Hematopoietic multipotent progenitor cell (in vitro differentiated cells): ENCODE measurements around the gene FRMPD1. TPM values are rescaled to one million over a fixed set of nuclear protein-coding genes. Genes with fewer than 3 reads are reported as not detected.

Source experiments
- DNase-seq, 3 donors: peaks; one replicate each; pipeline ENCODE4 v3.0.0-alpha.2; 2011 to 2015; ENCODE audit warnings: low read depth in 2 of 3, low spot score in 2 of 3
- total RNA-seq: library from RNA; depleted of rRNA; stranded (reverse); fragments of >200 nt; gene quantifications from one replicate; pipeline ENCODE4 v1.2.3, GENCODE V29; 2012

FRMPD1 gene
- total RNA-seq, 1 donor = under 0.01 TPM

GRCh38 chr9:37632479-37632878, 18.3 kb upstream of the FRMPD1 start:
- DNase-seq = no peak

- no peak for DNase-seq
Observed at GRCh38 chr9:37635808-37636207, 14.9 kb upstream of the FRMPD1 start.

GRCh38 chr9:37636511-37637448, 14.0 kb upstream of the FRMPD1 start:
- no peak for DNase-seq

- no peak for DNase-seq
Observed at GRCh38 chr9:37639109-37639762, 11.5 kb upstream of the FRMPD1 start.

- DNase-seq = no peak
Observed at GRCh38 chr9:37639841-37640240, 10.9 kb upstream of the FRMPD1 start.

- no peak for DNase-seq
Observed at GRCh38 chr9:37640246-37640645, 10.5 kb upstream of the FRMPD1 start.

GRCh38 chr9:37641331-37641730, 9.4 kb upstream of the FRMPD1 start:
- DNase-seq = no peak

GRCh38 chr9:37643214-37643613, 7.5 kb upstream of the FRMPD1 start:
- no peak for DNase-seq

GRCh38 chr9:37645903-37646506, 4.7 kb upstream of the FRMPD1 start:
- no peak for DNase-seq

GRCh38 chr9:37650299-37650872, 368 bp upstream of the FRMPD1 start:
- no peak for DNase-seq

- DNase-seq = no peak
Observed at GRCh38 chr9:37652261-37652660, 1.5 kb downstream of the FRMPD1 start.

GRCh38 chr9:37653385-37653784, 2.6 kb downstream of the FRMPD1 start:
- DNase-seq = no peak

- no peak for DNase-seq
Observed at GRCh38 chr9:37656936-37657335, 6.2 kb downstream of the FRMPD1 start.

- DNase-seq = no peak
Observed at GRCh38 chr9:37660691-37661090, 9.9 kb downstream of the FRMPD1 start.

GRCh38 chr9:37663926-37664325, 13.2 kb downstream of the FRMPD1 start:
- DNase-seq = no peak

GRCh38 chr9:37667706-37668105, 17.0 kb downstream of the FRMPD1 start:
- DNase-seq = no peak

GRCh38 chr9:37668116-37668601, 17.4 kb downstream of the FRMPD1 start:
- no peak for DNase-seq

GRCh38 chr9:37669232-37669631, 18.5 kb downstream of the FRMPD1 start:
- DNase-seq = no peak

- DNase-seq = no peak
Observed at GRCh38 chr9:37675661-37676060, 24.9 kb downstream of the FRMPD1 start.

- DNase-seq = no peak
Observed at GRCh38 chr9:37676411-37676830, 25.7 kb downstream of the FRMPD1 start.

- DNase-seq = no peak
Observed at GRCh38 chr9:37677435-37677834, 26.7 kb downstream of the FRMPD1 start.
